NCI-H1930 (cell line): ENCODE results near the gene ZBTB49.
"Not testable (repeated sequence)": the region's sequence is repeated elsewhere in the genome, so short reads cannot be mapped to it uniquely, and the experiment has no call there.

Source experiments
- DNase-seq, 2 experiments: peaks; one replicate each; lab custom pipeline; 2025; lab: John Stamatoyannopoulos, UW

ZBTB49 gene

DNA sequence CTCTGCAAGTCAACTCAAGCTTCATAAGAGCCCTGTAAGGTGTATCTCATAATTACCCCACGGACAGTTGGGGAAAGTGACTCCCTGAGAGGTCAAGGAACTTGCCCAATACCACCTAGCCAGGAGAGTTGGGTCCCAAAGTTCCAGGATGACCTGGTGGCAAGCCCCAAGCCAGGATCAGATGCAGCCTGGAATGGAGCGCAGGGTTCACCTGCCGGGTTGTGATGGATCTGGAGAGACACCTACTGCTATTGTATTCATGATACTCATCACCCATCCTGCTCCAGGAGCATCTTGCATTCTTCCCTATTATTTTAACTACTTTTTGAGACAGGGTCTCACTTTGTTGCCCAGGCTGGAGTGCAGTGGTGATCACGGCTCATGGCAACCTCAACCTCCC, 36.1 kb downstream of the ZBTB49 start:
- no peak for DNase-seq

DNA sequence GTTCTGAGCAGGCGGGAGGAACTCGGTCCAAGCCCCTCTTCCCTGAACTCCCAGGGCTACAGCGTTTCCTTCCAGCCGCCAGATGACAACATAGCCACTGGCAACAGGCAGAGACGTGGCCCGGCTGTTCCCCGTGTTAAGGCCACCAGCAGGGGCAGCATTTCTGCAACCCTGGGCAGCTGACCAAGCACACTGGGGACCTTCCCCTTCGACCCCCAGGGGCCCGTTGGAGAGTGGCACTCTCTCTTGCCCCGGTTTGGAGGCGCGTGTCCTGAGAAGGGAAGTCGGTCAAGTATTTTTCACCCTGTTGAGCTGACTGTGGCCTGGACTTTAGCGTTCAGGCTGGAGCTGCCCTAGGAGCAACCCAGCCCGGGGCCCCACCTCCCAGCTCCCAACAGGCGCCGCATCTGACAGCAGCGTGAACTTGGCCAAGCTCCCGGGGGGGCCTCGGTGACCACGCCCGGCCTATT, 37.6 kb downstream of the ZBTB49 start:
- no peak for DNase-seq

DNA sequence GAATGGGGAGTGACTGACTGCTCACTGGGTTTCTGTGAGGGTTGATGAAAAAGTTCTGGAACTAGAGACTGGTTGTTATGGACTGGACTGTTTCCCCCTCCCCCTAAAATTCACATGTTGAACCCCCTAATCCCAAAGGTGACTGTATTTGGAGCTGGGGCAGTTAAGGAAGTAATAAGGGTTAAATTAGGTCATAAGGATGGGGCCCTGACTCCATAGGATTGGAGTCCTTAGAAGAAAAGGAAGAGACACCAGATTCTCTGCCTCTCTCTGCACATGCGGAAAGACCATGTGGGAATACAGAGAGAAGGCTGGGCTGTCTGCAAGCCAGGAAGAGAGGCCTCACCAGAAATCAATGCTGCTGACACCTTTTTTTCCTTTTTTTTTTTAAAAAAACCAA, 38.2 kb downstream of the ZBTB49 start:
- no peak for DNase-seq

DNA sequence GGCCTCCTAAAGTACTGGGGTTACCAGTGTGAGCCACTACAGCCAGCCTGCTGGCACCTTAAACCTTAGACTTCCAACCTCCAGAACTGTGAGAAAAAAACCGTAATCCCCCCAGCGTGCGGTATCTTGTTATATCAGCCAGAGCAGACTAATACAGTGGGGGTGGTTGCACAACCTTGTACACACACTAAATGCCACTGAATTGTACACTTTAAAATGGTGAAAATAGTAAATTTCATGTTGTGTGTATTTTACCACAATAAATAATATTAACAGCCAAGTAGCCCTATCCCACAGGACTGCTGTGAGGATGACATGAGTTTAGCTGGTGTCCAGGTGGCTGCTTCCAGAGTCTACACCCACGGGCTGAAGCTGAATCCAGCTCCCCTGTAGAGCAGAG, 38.8 kb downstream of the ZBTB49 start:
- no peak for DNase-seq

DNA sequence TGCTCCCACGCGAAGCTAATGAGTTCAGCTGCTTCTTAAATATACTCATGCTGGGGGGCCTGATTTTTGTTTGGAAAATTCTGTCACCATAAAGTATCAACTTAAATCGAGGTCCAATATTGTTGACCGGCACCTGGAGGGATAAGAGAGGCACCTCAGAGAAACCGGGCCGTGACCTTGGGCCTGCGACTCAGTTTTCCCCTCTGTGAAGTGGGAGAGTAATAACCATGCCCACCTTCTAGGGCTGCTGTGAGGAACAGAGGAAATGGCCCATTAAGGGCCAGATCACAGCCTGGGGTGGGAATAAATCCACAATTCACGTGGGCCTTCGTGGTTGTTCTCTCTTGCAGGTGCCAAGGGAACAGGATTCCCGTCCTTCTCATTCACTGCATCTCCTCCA, 39.4 kb downstream of the ZBTB49 start:
- DNase-seq, result no peak

DNA sequence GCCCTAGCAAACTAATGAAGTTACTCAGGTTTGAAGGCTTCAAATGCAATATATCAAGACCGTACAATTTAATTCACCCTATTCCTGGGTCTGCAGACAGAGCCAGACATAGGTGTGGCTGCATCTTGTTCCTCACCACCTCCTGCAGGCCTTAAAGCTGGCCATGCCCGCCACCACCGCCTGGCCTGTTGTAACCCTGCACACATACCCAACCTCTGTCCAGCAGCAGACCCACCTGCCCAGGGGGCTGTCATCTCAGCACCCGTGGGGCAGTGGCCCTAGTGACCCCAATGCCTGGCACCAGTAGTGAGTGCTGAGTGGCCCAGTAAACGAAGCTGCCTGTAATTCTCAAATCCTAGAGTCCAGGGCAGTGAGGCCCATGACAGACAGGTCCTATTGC, 40.7 kb downstream of the ZBTB49 start:
- DNase-seq, result no peak

DNA sequence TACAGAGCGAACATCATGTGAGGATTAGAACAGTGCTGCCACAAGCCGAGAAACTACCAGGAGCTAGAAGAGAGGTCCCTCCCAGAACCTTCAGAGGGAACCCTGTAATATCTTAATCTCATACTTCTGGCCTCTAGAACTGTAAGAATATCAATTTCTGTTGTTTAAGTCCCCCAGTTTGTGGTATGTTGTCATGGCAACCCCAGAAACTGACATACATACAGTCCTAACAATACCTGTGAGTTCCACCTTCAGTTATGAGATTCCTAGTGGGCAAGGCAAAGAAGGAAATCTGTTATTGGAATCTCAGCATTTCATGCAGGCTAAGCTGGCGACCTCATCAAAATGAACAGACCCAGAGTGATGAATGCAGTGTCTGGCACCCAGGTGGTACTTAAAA, 42.5 kb downstream of the ZBTB49 start:
- no peak for DNase-seq

DNA sequence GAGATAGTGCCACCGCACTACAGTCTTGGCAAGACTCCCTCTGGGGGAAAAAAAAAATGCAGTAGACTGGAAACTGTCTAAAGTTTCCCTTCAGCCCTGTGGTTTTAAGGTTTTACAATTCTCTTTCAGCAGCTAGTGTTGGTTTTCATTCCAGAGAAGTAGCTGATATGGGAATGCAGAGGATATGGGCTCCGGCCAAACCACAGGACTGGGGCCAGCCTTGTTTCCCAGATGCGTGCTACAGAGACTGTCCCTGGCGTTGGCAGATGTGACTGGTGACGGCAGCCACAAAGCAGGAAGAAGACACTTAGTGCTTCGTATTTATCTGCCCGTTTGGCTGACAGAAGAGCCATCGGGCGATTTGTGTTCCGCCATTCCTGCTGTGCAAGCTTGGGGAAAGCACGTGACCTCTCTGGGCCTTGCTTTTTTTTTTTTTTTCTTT, 43.2 kb downstream of the ZBTB49 start:
- DNase-seq, result no peak

DNA sequence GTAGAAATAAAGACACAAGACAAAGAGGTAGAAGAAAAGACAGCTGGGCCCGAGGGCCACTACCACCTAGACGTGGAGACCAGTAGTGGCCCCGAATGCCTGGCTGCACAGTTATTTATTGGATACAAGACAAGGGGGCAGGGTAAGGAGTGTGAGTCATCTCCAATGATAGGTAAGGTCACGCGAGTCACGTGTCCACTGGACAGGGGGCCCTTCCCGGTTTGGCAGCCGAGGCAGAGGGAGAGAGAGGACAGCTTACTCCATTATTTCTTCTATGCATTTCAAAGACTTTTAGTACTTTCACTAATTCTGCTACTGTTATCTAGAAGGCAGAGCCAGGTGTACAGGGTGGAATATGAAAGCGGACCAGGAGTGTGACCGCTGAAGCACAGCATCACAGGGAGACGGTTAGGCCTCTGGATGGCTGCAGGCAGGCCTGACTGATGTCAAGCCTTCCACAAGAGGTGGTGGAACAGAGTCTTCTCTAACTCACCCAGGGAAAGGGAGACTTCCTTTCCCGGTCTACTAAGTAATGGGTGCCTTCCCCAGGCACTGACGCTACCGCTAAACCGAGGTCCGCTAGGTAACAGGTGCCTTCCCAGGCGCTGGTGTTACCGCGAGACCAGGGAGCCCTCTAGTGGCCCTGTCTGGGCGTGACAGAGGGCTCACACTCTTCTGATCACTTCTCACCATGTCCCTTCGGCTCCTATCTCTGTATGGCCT, 44.9 kb downstream of the ZBTB49 start:
- peak; percentile 52 to 62 for DNase-seq

DNA sequence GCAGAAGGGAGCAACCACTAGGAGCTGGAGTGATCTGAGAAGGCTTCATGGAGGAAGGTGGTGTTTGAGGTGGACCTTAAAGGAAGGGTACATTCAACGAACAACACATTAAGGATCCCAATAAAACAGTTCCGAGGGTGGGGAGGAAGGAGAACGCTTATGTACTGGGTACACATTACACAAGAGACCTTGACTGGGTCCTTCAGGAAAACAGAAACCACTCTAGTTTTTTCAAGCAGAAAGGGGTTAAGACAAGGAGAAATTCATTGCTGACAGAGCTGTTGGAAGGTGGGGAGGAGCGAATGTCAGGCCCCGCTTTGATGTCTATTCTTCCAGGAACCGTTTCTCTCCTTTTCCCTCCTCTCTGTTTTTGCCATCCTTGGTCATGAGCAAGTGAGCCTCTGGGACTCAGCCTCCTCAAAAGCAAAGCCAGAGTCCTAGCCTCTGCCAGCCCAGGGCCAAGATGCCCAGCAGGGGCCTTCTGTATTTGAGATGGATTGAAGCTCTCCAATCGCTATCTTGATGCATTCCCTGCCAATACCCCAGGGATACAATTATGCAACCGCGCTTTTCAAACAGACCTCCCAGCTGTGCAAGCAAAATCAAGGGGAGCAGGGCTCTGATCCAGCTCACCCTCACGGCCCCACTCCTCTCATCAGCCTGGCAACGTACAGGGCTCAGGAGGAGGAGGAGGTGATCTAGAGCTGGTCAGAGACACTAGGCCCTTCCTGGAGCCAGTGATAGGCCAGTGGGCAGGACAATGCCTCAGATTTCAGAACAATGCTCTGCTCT, 48.4 kb downstream of the ZBTB49 start:
- DNase-seq, result peak in 1 of 2 experiments; percentile 4

DNA sequence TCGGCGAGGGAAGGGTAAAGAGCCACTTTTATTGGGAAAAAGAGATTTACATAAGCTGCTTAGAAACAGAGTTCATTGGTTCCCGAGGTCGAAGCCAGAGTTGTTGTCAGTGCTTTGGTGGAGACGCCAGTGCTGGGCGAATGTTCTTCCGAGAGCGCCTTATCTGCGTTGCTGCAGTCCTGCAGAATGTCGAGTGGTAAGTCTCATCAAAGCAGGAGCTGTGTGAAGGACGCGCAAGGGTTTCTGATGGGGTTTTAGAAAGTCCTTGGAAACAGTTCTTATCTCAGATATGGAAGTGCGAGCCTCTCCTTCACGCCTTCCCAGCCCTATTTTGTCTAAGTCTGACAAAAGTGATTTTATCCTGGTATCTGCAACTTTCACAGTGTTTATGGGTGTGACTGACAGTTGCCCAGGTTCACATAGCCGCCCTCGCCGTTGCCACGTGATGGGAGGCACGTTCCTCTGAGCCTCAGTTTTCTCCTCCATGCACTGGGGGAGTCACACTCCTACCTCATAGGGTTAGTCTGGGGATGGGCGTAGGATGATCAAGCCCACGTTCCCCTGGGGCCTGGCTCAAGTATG, 49.5 kb downstream of the ZBTB49 start:
- no peak for DNase-seq

DNA sequence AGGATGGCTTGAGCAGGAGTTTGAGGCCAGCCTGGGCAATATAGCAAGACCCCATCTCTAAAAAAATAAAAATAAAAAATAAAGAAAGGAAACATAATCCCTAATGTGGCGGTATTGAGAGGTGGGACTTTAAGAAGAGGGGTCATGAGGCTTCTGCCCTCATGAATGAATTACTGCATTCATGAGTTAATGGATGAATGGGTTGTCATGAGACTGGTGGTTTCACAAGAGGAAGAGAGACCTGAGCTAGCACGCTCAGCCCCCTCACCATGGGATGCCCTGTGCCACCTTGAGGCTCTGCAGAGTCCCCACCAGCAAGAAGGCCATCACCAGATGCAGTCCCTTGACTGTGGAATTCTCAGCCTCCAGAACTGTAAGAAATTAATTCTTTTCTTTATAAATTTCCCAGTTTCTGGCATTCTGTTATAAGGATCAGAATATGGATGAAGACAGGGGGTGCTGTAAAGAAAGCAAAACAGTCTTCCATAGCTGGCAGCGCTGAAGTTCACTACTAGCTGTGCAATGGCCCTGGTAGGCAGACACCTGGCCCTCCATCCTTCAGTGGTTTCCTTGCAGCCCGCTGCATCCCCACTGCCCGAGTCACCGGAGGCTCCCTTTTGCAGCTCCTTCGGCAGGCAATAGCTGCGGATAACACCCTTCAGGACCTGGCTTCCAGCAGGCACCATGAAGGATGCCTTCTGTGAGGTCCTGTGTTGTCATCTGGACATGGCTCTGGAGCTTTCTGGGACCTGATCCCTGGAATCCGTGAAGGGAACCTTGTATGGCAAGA, 52.0 kb downstream of the ZBTB49 start:
- no peak for DNase-seq

DNA sequence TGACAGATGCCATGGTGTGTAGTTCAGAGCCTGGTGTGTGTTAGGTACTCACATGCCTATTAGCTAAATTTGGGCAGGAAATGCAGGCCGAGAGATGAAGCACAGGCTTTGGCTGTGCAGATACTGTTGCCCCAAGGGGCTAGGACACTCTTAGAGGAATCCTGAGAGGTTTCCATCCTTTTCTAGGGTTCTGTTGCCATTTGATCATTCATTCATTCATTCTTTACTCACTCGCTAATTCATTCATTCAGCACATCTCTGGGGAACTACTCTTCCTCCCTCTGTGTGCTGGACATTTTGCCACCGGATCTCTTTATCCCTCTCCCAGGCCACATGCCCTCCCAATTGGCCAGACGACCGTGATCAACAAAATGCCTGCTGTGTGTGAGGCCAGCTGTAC, 53.0 kb downstream of the ZBTB49 start:
- no peak for DNase-seq

DNA sequence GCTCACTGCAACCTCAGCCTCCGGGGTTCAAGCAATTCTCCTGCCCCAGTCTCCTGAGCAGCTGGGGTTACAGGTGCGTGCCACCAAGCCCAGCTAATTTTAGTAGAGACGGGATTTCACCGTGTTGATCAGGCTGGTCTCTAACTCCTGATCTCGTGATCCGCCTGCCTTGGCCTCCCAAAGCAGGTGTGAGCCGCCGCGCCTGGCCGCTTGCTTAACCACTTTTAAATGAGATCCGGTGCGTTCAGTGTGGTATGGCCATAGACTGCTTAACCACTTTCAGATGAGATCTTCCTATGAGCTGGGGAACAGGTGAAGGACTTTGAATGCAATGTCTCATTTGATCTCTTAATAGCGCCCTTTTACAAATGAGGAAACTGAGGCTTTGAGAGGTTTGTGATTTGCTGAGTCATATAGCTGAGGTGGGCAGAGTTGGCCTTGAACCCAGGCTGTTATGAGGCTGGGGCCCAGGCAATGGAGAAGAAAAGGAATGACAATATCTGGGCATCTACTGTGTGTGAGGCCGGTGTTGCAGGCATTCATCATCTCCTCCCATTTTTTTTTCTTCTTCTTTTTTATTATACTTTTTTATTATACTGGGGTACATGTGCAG, 55.0 kb downstream of the ZBTB49 start:
- no peak for DNase-seq

DNA sequence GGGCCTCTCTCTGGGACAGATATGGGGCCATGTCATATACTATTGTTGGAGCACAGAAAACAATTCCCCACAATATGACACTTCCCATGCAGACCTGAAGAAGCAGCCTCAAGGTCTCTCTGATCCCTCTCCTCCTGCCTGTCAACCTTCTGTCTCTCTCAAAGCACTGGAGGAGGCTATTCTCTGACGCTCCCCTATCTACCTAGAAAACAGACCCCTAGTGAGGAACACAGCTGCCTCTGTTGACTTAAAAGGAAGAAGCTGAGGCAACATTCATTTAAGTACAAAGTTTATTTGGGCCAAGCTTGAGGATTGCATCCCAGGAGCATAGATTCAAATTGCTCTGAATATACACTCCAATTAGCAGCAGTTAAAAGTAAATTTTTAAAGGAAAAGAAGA, 57.5 kb downstream of the ZBTB49 start:
- DNase-seq, result no peak

DNA sequence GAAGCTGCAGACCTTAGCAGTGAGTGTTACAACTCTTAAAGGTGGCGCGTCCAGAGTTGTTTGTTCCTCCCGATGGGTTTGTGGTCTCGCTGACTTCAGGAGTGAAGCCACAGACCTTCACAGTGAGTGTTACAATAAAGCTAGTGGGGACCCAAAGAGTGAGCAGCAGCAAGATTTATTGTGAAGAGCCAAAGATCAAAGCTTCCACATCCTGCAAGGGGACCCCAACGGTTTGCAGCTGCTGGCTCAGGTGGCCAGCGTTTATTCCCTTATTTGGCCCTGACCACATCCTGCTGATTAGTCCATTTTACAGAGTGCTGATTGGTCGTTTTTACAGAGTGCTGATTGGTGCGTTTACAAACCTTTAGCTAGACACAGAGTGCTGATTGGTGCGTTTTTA, 58.5 kb downstream of the ZBTB49 start:
- not testable (repeated sequence) for DNase-seq

DNA sequence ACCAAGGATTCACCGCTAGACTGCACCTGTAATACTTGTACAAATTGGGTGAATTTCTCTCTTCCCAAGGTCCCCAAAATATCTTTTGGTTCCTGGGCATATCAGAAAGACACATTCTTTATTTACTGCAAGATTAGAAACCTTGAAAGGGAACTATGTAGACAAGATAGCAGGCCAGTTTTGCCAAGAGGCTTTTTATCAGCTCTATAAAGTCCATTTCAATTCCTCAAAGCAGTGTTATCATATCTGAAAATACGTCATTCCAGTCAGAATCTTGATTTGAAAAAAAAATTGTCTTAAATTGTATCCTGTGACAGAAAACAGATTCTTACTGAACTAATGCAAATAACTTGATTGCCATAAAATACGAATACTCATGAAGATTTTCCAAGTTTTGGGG, 59.8 kb downstream of the ZBTB49 start:
- DNase-seq, result no peak

DNA sequence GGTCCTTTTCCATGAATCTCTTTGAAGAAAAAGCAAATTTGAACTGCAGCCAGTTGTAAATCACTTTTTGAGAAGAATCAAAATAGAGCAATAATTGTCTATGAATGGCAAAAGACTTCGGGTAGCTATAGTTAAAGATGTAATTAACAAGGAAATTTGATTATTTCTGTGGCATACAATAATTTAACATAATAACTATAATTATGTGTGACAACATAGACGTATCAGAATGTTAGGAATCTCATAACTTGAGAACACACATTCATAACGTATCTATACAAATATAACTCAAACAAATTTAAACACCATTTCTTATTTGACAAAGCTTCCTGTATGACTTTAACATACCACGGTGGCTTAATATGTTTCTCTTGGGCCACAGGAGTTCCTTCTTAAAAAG, 60.9 kb downstream of the ZBTB49 start:
- DNase-seq, result no peak

DNA sequence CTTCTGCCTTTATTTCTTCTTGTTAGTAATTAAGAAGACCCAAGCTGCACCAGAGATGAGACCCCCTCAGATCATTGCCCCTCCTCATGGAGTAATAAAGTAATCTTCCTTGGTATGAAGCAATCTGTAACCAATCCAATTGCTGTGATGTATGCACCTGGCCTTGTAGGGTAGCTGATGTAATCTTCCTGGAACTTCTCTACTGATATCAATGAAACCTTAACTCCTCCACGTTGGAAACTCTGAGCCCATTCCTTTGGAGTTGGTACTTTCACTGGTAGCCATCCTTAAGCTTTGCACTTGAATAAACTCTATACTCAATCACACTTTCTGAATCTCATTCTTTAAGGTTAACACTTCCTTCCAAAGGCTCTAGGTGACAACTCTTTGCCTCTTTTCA, 65.3 kb downstream of the ZBTB49 start:
- no peak for DNase-seq

DNA sequence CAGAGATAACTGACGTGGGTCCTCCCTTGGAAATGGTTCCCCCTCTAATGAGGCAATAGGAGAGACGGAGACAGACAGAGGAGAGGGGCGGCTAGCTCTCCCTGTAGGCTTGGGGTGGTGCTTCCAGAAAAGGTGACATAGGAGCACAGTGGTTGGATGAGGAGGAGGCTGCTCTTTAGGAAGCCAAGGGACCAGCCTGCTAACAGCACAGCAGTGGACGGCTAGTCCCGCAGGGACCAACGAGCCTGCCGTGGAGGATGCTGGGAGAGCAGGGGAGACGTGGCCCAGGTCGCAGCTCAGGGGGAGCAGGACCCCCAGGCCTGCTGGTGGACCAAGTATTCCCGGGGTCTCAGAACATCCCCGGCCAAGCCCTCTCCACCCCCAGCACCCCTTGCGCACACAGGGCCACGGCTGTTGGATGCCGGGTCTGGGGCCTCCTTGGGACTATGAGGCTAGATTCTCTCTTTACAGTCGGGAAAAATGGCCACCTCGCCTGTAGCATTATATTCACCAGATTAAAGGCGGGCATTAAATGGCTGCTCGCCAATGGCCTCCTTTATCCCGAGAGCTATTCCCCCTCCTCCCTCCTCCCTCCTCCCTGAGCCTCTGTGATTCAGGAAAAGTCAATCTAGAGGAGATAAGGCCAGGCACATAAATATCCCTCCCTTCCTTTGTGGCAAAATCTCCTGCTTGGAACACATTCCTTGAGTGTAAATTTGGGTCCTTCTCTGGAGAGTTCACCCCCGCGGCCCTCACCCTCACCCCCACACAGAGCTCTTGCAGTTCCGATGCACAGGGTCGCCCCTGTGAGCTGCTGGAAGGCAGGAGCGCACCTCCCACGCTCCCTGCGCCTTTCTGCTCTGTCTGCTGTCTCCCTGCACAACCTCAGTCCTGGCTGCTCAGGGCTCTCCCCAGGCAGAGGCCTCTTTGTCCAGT, 66.3 kb downstream of the ZBTB49 start:
- DNase-seq, result no peak
